HepG2 (cell line): ENCODE measurements around the gene MATR3.

ENCODE experiments used
- FOXK1 ChIP-seq: sonication (generic); formaldehyde crosslinking; IDR thresholded peaks from 2 replicates; pipeline ENCODE4 v1.4.0; 2020; ENCODE audit warnings: low read depth, missing genetic modification reagents, borderline replicate concordance
- SRF ChIP-seq: IDR thresholded peaks from 2 replicates; pipeline ENCODE4 v1.6.1; 2011; ENCODE audit warnings: mild to moderate bottlenecking, low read depth, low read length, moderate library complexity
- THYN1 ChIP-seq: sonication (generic); formaldehyde crosslinking; IDR thresholded peaks from 2 replicates; pipeline ENCODE4 v1.8.1; 2023; ENCODE audit warnings: low read depth, mild to moderate bottlenecking, moderate library complexity, missing genetic modification reagents, borderline replicate concordance

GRCh38 chr5:139284295-139284694 is 9.2 kb upstream of the MATR3 start:
- TF ChIP-seq SRF (no peak), THYN1 (no peak), FOXK1 (CRISPR knock-in tag) (no peak)
